ENCODE results near the gene ERLEC1.
A peak's percentile ranks its signal among the peaks of the same experiment; 100 is the strongest.
"Not testable (repeated sequence)": the region's sequence is repeated elsewhere in the genome, so short reads cannot be mapped to it uniquely, and the experiment has no call there.

The ERLEC1 gene

DNA sequence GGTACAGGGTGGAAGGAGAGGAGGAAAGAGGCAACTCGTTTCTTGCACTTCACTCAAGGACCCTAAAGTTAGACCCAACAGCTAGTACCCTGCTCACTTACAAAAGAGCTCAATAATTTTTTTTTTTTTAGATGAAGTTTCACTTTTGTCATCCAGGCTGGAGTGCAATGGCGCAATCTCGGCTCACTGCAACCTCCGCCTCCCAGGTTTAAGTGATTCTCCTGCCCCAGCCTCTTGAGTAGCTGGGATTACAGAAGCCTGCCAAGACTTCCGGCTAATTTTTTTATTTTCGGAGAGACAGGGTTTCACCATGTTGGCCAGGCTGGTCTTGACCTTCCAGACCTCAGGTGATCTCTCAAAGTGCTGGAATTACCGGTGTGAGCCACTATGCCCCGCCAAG, 4.2 kb upstream of the ERLEC1 start:
- DNase-seq, result no peak

DNA sequence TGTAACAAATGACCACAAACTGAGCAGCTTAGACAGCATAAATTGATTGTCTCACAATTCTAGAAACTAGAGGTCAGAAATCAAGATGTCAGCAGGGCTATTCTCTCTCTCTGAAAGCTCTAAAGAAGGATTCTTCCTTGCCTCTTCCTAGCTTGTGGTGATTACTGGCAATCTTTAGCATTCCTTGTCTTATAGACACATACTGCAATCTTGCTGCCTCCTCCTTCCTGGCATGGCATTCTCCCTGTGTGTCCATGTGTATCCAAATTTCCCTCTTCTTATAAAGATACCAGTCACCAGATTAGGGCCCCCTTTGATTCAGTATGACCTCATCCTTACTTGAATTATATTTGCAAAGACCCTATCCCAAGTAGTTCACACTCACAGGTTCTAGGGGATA, 2.4 kb upstream of the ERLEC1 start:
- no peak for DNase-seq

DNA sequence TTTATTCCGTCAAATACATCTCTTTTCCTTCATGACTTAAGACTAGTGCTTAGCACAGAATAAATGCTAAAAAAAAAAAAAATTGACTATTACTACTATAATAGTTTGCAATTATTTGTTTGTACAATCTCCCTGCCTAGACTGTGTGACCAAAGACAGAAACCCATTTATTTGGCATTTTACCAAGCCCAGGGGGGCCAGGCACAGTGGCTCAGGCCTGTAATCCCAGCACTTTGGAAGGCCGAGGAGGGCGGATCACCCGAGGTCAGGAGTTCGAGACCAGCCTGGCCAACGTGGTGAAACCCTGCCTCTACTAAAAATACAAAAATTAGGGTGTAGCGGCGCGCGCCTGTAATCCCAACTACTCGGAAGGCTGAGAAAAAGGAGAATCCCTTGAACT, 1.5 kb upstream of the ERLEC1 start:
- DNase-seq, result no peak

DNA sequence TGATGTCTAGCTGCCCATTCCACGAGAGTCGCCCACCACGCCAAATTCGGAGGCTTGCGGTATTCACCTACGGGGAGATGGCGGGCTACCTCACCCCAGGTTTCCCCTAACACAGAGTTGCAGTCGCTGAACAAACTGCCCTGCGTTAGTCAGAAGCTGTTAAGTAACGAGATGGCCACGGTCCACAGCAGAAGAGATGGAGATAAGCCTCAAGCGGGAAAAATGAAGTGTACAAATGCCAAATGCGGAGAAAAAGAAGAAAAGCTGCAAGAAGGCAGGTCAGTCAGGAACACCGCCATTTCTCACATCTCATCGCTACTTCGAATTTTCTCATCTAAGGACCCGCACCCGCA, 516 bp upstream of the ERLEC1 start:
- DNase-seq, result peak in 6 of 14 donors; percentile 32 to 63 (median 58)

DNA sequence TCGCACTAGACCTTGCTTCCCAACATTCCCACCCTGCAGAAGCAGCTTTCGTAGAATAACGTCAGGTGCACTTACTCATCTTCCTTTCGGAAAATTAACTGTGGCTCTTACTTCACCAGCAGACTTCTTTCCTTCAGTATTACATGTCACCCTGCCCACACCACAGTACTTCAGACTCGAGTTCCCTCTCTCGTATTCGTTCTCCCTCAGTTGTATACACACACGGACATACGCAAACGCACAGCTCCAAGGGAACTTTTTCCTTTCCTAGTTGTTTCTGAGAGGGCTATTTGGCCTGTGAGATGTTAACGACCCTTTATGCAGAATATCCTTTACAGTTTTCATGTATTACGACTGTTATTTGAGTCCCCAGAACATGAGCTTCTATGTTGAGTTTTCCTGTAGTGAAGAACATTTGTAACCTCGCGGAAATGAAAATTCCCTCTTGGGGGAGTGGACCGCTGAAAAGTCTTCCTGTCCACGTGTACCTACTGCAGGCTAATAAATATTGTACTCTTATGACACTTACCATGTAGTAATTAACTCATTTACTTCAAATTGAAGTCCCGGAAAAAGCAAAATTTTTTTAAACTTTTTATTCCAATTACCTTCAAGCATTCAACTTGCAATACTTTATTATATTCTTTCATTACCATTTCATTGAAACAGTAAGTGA, 908 bp downstream of the ERLEC1 start:
- no peak for DNase-seq

DNA sequence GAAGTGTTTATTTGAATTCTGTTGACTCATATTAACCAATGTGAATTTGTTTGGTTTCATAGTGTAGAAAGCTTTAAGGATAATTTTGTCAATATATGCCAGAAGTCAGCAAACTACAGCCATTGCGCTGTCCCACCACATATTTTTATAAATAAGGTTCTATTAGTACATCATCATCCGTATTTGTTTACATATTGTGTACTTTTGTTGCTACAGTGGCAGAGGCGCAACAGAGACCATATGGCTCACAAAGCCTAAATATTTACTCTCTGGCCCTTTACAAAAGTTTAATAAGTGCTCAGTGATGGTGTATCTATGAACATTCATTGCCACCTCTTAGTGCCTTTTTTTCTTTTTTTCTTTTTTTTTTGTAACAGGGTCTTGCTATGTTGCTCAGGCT, 6.4 kb downstream of the ERLEC1 start:
- DNase-seq, result no peak

DNA sequence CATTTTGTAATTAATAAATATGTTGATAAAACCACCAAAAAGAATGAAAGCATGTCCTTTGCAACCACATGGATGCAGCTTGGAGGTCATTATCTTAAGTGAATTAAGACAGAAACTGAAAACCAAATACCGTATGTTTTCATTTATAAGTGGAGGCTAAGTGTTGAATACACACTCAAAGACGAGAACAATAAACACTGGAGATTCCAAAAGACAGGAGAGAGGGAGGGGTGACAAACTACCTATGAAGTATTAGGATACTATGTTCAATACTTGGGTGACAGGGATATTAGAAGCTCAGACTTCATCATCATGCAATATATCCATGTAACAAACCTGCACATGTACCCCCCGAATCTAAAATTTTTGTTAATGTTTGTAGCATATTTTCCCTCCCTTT, 7.0 kb downstream of the ERLEC1 start:
- DNase-seq, result no peak

DNA sequence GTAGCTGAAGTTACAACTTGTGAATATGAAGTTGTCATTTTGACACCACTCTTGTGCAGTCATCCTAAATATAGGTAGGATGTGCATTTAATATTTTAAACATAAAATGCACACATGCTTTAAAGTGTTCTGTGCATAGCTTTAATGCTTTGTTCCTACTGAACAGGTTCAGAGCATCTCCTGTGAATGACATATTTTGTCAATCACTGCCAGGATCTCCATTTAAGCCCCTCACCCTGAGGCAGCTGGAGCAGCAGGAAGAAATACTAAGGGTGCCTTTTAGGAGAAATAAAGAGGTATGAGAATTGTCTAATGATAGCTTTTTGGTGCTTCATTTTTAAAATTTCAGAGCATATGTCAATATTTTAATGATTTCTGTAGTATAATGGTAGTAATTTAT, 14.7 kb downstream of the ERLEC1 start:
- no peak for DNase-seq

DNA sequence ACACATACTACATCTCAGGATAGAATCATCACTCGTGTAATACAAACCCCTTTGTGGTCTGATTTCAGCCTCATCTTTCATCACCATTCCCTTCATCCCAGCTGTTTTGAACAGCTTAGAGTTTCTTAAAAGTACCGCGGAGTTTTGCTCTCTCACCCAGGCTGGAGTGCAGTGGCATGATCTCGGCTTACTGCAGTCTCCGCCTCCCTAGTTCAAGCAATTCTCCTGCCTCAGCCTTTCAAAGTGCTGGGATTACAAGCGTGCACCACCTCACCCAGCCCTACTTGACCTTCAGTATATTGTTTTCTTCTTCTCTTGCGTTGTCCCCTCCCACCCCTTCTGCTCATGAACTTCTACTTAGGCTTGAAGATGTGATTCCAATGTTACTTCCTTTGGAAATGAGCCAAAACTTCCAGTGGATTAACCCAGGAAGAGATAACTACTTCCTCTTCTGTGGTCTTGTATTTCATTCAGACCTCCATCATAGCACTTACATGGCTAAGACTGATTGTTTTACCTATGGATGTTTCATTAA, 15.8 kb downstream of the ERLEC1 start:
- no peak for DNase-seq

DNA sequence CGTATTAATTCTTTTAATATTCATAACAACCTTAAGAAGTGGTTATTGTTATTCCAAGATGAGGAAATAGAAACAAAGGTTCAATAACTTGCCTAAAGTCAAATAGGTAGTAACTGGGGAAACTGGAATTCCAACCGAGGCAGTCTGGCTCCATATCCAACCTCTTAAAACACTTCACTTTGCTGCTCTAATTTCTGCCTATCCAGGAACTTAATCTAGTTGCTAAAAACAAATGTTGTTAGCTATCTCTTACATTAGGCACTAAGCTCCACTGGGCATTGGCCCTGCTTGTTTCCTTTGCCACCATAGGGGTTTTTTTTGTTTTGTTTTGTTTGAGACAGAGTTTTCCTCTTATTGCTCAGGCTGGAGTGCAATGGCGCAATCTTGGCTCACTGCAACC, 24.8 kb downstream of the ERLEC1 start:
- DNase-seq, result no peak

DNA sequence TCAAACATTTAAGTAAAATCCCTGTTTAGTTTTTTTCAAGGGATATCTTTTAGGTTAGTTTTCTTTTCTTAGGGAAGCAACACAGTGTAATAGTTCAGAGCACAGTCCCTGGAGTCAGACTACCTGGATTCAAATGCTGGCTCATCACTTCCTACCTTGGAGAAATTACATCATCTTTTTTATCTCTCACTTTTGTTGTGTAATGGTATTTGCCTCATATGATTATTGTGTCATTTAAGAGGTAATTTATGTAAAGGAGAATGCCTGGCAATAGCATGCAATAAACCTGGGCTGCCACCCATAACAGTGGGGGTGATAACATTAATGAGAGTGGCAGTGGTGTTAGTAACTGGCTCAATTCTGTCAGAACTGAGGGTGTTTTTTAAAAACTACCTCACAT, 26.3 kb downstream of the ERLEC1 start:
- DNase-seq, result no peak

DNA sequence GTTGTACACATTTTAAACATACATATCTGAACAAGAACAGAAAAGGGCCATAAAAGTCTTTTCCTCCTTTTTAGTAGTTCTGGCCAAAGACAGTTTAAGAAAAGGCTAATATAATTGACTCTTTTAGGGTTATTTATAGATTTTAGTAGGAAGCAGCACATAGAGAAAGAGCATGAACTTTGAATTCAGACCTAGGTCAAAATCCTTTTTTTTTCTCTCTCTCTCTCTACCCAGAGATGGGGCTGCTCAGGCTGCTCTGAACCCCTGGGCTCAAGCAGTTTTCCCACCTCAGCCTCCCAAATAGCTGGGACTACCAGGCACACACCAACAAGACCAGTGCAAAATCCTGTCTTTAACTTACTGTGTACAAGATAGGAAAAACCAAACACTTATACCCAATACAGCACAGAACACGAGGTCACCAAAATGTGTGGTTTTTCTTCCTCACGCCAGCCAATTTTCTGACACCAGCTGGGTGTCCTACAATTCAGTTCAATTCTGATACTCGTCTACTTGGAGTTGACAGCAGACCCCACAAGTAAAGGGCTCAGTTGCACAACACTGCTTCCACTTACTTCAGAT, 32.1 kb downstream of the ERLEC1 start:
- no peak for DNase-seq

DNA sequence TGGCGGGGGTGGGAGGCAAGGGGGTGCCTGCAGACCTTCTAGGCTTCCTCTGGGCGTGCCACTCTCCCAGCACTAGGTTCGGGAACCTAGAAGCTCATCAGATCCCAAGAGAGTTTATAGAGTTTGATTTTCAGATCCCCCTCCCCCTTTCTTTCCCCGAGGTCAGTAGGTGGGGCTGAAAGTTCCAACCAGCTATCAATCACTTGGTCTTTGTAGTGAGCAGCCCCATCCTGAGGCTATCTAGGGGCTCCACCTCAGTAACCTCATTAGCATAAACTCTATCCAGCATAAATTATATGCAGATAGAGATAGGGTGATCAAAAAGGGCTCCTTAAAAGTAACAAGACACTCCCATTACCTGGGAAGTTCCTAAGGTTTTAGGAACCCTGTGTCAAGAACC, 32.8 kb downstream of the ERLEC1 start:
- DNase-seq, result no peak

DNA sequence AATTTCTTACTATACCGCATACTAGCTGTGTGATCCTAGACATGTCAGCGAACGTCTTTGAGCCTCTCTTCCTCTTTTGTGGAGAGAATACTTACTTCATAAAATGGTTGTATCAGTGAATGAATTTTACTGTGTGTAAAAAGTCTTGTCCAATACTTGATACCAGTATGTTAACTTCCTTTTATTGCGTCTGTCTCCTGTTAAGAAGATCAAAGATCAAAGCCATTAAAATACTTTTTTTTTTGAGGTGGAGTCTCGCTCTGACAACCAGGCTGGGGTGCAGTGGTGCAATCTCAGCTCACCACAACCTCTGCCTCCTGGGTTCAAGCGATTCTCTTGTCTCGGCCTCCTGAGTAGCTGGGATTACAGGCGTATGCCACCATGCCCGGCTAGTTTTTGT, 33.2 kb downstream of the ERLEC1 start:
- DNase-seq, result no peak

DNA sequence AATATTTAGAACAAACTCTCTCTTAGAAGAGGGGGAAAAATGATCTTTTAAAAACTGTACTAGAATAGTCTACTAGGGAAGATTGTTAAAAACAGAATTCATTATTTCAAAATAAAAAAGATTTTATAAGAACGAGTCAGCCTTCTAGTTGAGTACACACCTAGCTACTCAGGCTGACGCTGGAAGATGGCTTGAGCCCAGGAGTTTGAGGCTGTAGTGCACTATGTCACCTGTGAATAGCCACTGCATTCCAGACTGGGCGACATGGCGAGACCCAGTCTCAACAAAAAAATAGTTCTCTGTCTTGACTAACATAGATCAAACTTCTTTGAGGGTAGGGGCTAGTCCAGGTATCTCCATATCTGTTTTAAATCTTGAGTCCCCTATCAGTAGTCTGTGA, 33.9 kb downstream of the ERLEC1 start:
- no peak for DNase-seq

DNA sequence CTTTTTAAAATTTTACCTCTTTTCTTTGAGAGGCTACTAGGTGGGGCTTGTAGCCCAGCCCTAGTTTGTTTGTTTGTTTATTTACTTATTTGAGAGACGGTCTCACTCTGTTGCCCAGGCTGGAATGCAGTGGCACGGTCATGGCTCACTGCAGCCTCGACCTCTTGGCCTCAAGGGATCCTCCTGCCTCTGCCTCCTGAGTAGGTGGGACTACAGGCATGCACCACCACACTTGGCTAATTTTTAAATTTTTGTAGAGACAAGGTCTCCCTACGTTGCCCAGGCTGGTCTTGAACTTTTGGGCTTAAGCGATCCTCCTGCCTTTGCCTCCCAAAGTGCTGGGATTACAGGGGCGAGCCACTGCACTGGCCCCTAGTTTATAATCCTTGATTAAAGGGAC, 35.0 kb downstream of the ERLEC1 start:
- DNase-seq, result no peak

DNA sequence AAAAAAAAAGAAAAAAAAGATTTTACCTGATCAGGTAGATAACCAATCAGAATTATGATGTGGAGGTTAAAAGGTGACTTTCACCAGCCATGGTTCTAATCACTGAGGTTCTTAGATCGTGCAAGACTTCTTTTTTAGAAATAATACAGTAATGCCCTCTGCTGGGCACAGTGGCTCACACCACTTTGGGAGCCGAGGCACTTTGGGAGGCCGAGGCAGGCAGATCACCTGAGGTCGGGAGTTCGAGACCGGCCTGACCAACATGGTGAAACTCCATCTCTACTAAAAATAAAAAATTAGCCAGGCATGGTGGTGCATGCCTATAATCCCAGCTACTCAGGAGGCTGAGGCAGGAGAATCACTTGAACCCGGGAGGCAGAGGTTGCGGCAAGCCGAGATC, 36.8 kb downstream of the ERLEC1 start:
- DNase-seq, result not testable (repeated sequence)

DNA sequence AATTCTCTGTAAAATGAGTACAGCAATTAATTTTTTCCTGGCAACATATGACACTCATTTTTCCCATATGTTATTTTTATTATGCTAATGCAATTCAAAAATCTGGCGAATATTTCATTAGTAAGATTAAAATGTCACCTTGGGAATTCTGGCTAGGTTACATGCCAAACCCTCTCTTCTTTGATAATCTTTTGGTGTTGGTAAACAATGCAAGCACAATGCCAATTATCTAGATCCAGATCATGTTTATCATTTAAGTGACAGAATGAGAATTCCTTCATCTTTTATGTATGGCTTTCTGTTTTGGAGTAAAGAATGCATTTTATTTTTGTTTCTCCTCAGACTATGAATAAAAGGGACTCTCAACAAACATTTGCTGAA, 39.2 kb downstream of the ERLEC1 start:
- DNase-seq, result no peak

DNA sequence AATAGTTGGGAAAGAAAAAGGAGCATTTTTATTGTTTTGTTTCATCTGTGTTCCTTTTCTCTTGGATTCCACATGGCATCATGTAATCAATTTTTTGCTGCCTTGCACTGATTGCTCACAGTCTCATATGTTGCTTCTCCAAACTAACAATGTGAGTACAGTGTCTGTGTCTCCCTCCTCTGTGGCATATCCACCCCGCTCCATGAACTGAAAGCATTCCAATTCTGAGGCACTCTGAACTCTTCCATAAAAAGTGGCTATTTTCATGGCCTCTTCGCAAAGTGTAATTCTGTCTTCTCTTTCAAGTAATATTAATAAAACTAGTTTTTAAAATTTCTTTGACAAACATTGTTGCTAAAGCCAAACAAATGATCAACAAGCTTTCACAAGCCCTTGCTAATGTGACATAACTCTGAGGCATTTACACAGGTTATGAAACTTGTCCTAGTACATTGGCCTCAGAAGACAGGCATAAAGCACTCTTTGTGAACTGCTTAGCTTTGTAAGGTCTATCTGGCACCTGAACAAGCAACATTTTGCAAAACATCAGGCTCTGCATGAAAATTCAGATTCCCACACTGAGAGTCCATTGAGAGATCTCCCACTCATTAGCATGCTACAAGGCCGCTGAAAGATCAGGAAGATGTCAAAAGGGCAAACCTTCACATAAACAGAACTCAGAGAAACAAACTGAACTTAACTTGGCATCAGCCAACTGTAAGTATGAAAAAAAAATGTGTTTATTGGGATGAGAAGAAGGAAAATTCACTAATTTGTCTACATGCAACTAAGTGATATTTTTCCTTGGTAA, 39.9 kb downstream of the ERLEC1 start:
- peak in 8 of 14 donors; percentile 6 to 46 (median 22) for DNase-seq

DNA sequence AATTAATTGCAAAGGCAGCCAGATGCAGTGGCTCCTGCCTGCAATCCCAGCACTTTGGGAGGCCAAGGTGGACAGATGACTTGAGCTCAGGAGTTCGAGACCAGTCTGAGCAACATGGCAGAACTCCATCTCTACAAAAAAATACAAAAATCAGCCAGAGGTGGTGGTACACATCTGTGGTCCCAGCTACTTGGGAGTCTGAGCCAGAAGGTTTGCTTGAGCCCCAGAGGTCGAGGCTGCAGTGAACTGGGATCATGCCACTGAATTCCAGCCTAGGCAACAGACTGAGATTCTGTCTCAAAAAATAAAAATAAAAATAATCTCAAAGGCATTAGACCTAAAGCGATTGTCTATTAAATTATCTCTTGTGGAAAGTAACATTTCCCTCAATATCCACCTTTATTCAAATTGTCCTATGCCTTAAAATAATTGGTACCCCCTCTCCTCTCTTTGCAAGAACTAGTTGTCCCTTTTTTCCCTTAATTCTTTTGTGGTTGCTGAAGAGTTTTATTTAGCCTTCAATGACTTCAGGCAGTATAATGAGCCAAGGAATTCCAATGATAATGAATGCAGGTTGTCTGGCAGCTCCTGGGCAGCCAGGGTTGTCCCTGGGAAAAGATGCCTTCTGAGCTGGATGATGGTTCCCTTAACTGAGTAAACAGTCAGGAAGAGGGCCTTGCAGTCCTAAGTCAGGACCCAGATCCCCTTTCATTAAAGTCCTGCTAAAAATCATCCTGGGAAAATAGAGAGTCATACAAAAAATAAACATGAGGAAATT, 40.7 kb downstream of the ERLEC1 start:
- peak in 6 of 14 donors; percentile 1 to 26 (median 16) for DNase-seq

DNA sequence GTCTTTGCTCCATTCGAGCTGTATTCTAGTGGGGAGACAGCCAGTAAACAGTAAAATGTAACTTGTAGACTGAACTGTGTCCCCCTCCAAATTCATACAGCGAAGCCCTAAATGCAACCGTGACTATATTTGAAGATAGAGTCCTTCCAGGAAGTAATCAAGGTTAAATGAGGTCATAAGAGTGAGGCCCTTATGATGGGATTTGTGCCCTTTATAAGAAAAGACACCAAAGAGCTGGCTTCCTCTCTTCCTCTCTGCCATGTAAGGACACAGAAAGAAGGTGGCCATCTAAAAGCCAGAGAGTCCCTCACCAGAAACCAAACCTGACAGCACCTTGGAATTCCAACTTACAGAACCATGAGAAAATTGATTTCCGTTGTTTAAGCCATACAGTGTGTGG, 41.5 kb downstream of the ERLEC1 start:
- DNase-seq, result no peak

DNA sequence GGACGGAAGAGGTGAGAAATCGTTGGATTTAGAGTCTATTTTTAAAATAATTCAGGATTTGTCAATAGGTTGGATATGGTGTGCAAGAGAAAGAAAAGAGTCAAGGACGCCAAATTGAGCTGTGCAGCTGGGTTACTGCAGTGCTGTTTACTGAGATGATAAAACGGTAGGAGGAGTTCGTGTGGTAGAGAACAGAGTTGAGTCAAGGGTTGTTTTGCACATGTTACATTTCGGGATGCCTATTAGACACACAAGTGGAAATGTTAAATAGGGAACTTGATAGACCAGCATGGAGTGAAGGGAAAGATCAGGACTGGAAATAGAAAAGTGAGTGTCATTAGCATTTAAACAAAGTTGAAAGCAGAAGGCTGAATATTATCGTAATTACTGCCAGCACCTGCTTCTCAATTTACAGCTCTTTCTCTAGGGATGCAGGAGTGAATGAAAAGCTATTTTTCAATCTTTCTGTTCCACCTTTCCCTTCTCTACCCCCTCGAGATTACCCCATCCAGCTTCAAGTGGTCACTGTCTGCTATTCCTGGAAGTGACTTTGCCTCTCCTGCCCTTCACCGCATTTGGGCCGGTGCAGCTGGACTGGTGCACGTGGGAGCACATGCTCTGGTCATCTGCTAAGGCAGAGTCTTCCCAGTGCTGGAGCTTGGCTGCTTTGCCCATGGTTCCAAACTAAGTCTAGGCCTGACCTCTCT, 42.6 kb downstream of the ERLEC1 start:
- peak in 1 of 14 donors; percentile 15 for DNase-seq

Measured in C1 segment of cervical spinal cord (tissue), 14 donors.